Measurements from ENCODE around the gene NEDD4. TPM values are rescaled to one million over a fixed set of nuclear protein-coding genes. Genes with fewer than 3 reads are reported as not detected.
"Not testable (repeated sequence)": the region's sequence is repeated elsewhere in the genome, so short reads cannot be mapped to it uniquely, and the experiment has no call there.

NEDD4 gene
- total RNA-seq, 2 donors from 2014 or later: 7.2 to 10.0 TPM

DNA sequence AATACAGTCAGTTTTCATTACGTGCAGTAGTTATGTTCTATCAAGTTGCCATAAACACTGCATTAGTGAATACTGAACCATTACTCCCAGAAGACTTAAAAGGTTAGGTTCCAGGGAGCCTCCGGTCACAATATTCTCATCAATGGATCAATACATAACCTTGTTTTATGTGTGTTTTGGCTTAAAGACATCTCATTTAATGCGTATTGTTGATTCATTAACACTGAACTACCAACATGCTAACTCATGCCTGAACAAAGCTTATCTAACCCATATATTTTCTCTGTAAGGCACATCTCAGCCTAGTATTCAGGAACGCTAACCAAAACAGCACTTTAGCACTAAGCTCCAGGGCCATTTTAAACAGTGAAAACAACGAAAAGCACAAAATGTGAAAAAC is 24.1 kb upstream of the NEDD4 start:
- H3K27me3 ChIP-seq: no peaks in the 10 kb centered on the region
- no peaks in the 10 kb centered on the region for H3K36me3 ChIP-seq
- H3K4me3 ChIP-seq: no peak overlapping the region

GRCh38 chr15:56016281-56016680 is 22.9 kb upstream of the NEDD4 start:
- no peaks in the 10 kb centered on the region for H3K36me3 ChIP-seq
- H3K4me1 ChIP-seq: no peaks in the 10 kb centered on the region
- DNase-seq (ENCODE audit: low spot score): no peak
- no peak overlapping the region for H3K4me3 ChIP-seq
- H3K27ac ChIP-seq: no peak overlapping the region
- TF ChIP-seq CTCF (IDR thresholded peaks at IDR 0.05): no peak
- no peaks in the 10 kb centered on the region for H3K9me3 ChIP-seq
- H3K27me3 ChIP-seq: no peaks in the 10 kb centered on the region

More for the DNA sequence above, 24.1 kb upstream of the NEDD4 start:
- Histone ChIP-seq H3K4me1 (no peaks in the 10 kb centered on the region), H3K9me3 (no peaks in the 10 kb centered on the region), H3K27ac (no peak overlapping the region)
- TF ChIP-seq CTCF (IDR thresholded peaks at IDR 0.05): no peak
- no peak for DNase-seq (ENCODE audit: low spot score)

DNA sequence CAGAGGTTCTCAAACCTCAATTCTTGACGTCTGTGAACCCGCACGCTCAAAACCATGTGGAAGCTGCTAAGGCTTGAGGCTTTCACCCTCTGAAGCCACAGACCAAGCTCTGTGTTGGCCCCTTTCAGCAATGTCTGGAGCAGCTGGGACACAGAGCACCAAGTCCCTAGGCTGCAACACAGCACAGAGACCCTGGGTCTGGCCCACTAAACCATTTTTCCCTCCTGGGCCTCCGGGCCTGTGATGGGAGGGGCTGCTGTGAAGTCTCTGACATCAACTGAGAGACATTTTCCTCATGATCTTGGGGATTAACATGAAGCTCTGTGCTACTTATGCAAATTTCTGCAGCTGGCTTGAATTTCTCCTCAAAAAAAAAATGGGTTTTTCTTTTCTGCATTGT is 21.3 kb upstream of the NEDD4 start:
- Histone ChIP-seq H3K4me1 (no peaks in the 10 kb centered on the region), H3K36me3 (no peaks in the 10 kb centered on the region), H3K27ac (no peak overlapping the region), H3K4me3 (no peak overlapping the region), H3K9me3 (no peaks in the 10 kb centered on the region), H3K27me3 (no peaks in the 10 kb centered on the region)
- no peak for TF ChIP-seq CTCF (IDR thresholded peaks at IDR 0.05)
- no peak for DNase-seq (ENCODE audit: low spot score)

- not testable (repeated sequence) for H3K36me3 ChIP-seq; H3K4me1 ChIP-seq; DNase-seq (ENCODE audit: low spot score); H3K27ac ChIP-seq; H3K27me3 ChIP-seq; H3K9me3 ChIP-seq
- H3K4me3 ChIP-seq: peak overlapping the region; percentile 17 to 38
Measured at GRCh38 chr15:56007053-56007452, 13.6 kb upstream of the NEDD4 start.

DNA sequence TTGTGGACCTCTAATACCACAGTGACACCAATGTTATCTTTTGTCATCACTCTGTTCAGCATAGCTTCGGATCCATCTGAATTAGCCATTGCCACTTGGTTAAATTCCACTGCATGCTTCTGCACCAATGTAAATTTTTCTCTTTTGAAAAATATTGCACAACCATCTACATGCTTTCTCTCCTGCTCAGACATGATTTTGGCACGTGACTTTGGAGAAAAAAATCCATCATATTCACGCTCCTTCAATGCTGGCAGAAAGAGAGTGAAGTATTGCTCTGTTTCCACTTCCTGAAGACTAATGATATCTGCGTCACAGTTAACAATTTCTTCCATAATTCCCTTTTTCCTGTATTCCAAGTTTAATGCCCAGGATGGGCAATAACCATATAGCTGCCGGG is 13.0 kb upstream of the NEDD4 start:
- not testable (repeated sequence) for H3K36me3 ChIP-seq, H3K27ac ChIP-seq

DNA sequence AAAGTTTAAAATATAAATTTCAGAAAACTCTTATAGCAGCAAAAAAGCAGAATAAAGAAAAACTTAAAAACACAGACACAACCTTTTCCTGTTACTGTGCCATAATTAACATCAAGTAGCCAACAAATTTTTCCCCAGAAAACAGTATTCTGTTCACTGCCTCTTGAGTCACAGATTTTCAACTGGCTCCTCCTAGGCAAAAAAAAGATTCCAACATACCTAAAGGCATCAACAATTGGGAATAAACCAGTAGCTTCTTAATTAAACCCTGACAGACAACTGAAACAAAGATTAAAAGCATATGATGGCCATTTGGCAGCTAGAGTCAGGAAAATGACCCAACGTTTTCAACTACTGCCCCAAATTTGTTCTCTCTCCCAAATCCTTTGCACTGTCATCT is 10.9 kb upstream of the NEDD4 start:
- not testable (repeated sequence) for H3K4me1 ChIP-seq; H3K9me3 ChIP-seq; H3K4me3 ChIP-seq; H3K27ac ChIP-seq; H3K27me3 ChIP-seq; DNase-seq (ENCODE audit: low spot score); H3K36me3 ChIP-seq

More for the DNA sequence above, 13.0 kb upstream of the NEDD4 start:
- H3K9me3 ChIP-seq; DNase-seq (ENCODE audit: low spot score); H3K4me1 ChIP-seq; H3K27me3 ChIP-seq: not testable (repeated sequence)
- H3K4me3 ChIP-seq: peak overlapping the region; percentile 17 to 38

DNA sequence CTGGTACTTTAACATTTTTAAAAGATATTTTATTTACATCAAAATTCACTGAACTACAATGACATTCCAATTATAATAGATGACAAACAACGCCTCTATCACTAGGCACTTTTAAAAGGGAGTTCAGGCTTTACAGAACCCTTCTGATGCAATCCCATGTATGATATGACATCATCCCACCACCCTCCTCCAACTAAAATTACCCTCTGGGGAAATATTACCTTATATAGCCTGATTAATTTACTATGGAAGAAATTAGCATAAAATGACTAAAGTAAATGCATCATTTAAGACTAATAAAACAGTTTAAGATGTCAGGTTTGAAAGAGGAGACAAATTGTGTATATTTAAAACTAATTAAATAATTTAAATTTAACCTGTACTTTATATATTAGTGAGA is 10.4 kb upstream of the NEDD4 start:
- H3K4me1 ChIP-seq; H3K27me3 ChIP-seq; H3K27ac ChIP-seq; H3K4me3 ChIP-seq; H3K9me3 ChIP-seq; DNase-seq (ENCODE audit: low spot score); H3K36me3 ChIP-seq: not testable (repeated sequence)

DNA sequence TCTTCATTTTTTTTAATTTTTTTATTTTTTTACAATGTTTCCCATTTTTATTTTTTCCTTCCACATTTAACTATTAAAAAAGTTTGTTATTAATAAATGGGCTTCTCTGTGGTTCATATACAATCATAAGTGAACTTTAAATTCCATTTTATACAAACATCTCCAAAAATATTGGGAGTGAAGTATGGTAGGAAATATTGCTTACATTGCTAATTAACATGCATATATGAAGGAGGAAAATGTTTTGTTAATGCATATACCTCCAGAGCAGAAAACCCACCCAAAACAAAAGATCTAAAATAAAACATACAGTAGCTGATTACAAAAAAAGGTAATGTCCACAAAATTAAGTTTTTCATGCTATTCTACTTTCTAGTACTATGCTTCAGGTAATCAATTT is 9.9 kb upstream of the NEDD4 start:
- H3K36me3 ChIP-seq; H3K4me1 ChIP-seq; H3K27me3 ChIP-seq; H3K27ac ChIP-seq; H3K9me3 ChIP-seq; DNase-seq (ENCODE audit: low spot score); H3K4me3 ChIP-seq: not testable (repeated sequence)
